Lower leg skin (tissue), 3 donors: ENCODE results near the gene NTM.

ENCODE experiments used
- POLR2A ChIP-seq, 2 donors: fragments of 450-650 bp; IDR thresholded peaks; one replicate each; pipeline ENCODE4 v1.6.1; 2016 to 2017; ENCODE audit warnings: antibody characterized with exemption in 2 of 2, mild to moderate bottlenecking in 1 of 2, moderate library complexity in 1 of 2
- TF ChIP-seq, protein P1 (sequence below), 3 donors: fragments of 450-650 bp; IDR thresholded peaks; one replicate each; pipeline ENCODE4 v1.5.1; 2016; ENCODE audit warnings: antibody characterized with exemption in 3 of 3, mild to moderate bottlenecking in 3 of 3, moderate library complexity in 2 of 3

GRCh38 chr11:131611322-131611721 is 240.9 kb downstream of the NTM start:
- TF ChIP-seq, protein P1, sequence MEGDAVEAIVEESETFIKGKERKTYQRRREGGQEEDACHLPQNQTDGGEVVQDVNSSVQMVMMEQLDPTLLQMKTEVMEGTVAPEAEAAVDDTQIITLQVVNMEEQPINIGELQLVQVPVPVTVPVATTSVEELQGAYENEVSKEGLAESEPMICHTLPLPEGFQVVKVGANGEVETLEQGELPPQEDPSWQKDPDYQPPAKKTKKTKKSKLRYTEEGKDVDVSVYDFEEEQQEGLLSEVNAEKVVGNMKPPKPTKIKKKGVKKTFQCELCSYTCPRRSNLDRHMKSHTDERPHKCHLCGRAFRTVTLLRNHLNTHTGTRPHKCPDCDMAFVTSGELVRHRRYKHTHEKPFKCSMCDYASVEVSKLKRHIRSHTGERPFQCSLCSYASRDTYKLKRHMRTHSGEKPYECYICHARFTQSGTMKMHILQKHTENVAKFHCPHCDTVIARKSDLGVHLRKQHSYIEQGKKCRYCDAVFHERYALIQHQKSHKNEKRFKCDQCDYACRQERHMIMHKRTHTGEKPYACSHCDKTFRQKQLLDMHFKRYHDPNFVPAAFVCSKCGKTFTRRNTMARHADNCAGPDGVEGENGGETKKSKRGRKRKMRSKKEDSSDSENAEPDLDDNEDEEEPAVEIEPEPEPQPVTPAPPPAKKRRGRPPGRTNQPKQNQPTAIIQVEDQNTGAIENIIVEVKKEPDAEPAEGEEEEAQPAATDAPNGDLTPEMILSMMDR (IDR thresholded peaks at IDR 0.05), result no peak
- no peak for TF ChIP-seq POLR2A (IDR thresholded peaks at IDR 0.05)
